ENCODE results near the gene PSMD8.

The PSMD8 gene

GRCh38 chr19:38430931-38431330 lies 56.6 kb downstream of the PSMD8 start:
- DNase-seq (ENCODE audit: low read depth) = no peak
- no peak overlapping the region for H3K4me3 ChIP-seq (ENCODE audit: low read depth, low read length)
- TF ChIP-seq POLR2A (IDR thresholded peaks at IDR 0.05; ENCODE audit: extremely low read depth, insufficient read length) (no peak), CTCF (IDR thresholded peaks at IDR 0.05; ENCODE audit: low read depth, low read length) (no peak), MYC (IDR thresholded peaks at IDR 0.05; ENCODE audit: low read depth, low read length) (no peak)

DNA sequence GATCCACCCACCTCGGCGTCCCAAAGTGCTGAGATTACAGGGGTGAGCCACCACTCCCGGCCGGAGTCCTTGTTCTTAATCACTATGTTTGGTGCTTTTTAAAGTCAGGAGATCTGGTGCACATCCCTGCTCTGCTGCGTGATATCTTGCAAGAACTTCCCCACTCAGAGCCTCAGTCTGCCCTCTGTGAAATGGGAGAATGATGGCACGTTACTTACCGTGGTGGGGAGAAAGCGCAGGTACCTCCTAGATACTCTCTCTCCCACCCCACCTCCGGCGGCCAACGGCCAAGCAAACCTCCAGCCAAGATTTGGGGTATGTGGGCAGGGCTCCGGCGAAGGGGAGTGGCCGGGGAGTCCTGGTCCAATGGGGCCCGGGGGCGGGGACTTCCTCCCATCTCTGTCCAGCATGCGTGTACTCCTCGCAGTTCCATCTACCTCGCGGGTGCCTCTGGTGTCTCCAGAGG lies 58.9 kb downstream of the PSMD8 start, which contains the start of gene RYR1:
RYR1 (plus strand) TSS at position 424 of the 466 bp plus-strand sequence. CDS start 139 bp downstream, outside the sequence.
- TF ChIP-seq POLR2A (IDR thresholded peaks at IDR 0.05; ENCODE audit: extremely low read depth, insufficient read length) (no peak), CTCF (IDR thresholded peaks at IDR 0.05; ENCODE audit: low read depth, low read length) (no peak), MYC (IDR thresholded peaks at IDR 0.05; ENCODE audit: low read depth, low read length) (no peak)
- TF ChIP-seq, protein P1, sequence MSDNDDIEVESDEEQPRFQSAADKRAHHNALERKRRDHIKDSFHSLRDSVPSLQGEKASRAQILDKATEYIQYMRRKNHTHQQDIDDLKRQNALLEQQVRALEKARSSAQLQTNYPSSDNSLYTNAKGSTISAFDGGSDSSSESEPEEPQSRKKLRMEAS (IDR thresholded peaks at IDR 0.05; ENCODE audit: low read depth, low read length) = no peak
- DNase-seq (ENCODE audit: low read depth) = peak; percentile 33
- H3K4me3 ChIP-seq (ENCODE audit: low read depth, low read length) = no peak within 1 kb of the TSS

Data from NB4 (cell line).